ENCODE data around the gene SLC19A1.

SLC19A1 gene

GRCh38 chr21:45522381-45522780 is 19.9 kb downstream of the SLC19A1 start:
- peaks cover 2% of the 10 kb centered on the region for H3K4me1 Mint-ChIP-seq
- H3K9me3 Mint-ChIP-seq: peaks cover 22% of the 10 kb centered on the region
- peaks cover 55% of the 10 kb centered on the region for H3K36me3 Mint-ChIP-seq
- H3K27me3 Mint-ChIP-seq: no peaks in the 10 kb centered on the region
- ATAC-seq (ENCODE audit: low read depth) (no peak), DNase-seq (ENCODE audit: low spot score in 2 of 2) (no peak)
- no peak overlapping the region for H3K27ac Mint-ChIP-seq
- H3K4me3 Mint-ChIP-seq: no peak overlapping the region

- peaks cover 51% of the 10 kb centered on the region for H3K36me3 Mint-ChIP-seq
- ATAC-seq (ENCODE audit: low read depth): no peak
- peaks cover 2% of the 10 kb centered on the region for H3K4me1 Mint-ChIP-seq
- no peak for DNase-seq (ENCODE audit: low spot score in 2 of 2)
- no peaks in the 10 kb centered on the region for H3K27me3 Mint-ChIP-seq
- H3K9me3 Mint-ChIP-seq: peaks cover 22% of the 10 kb centered on the region
- no peak overlapping the region for H3K4me3 Mint-ChIP-seq
- H3K27ac Mint-ChIP-seq: no peak overlapping the region
Observed at GRCh38 chr21:45521241-45521640, 21.0 kb downstream of the SLC19A1 start.

GRCh38 chr21:45519182-45519581 is 23.1 kb downstream of the SLC19A1 start:
- Mint-ChIP-seq H3K4me1 (peaks cover 2% of the 10 kb centered on the region), H3K27ac (no peak overlapping the region), H3K9me3 (peaks cover 22% of the 10 kb centered on the region), H3K36me3 (peaks cover 51% of the 10 kb centered on the region), H3K27me3 (no peaks in the 10 kb centered on the region), H3K4me3 (no peak overlapping the region)
- DNase-seq (ENCODE audit: low spot score in 2 of 2) (no peak), ATAC-seq (ENCODE audit: low read depth) (no peak)

- no peak overlapping the region for H3K4me3 Mint-ChIP-seq
- no peak for ATAC-seq (ENCODE audit: low read depth)
- no peak for DNase-seq (ENCODE audit: low spot score in 2 of 2)
- no peaks in the 10 kb centered on the region for H3K27me3 Mint-ChIP-seq
- H3K9me3 Mint-ChIP-seq: peaks cover 22% of the 10 kb centered on the region
- H3K36me3 Mint-ChIP-seq: peaks cover 53% of the 10 kb centered on the region
- no peak overlapping the region for H3K27ac Mint-ChIP-seq
- H3K4me1 Mint-ChIP-seq: peaks cover 2% of the 10 kb centered on the region
Observed at GRCh38 chr21:45518742-45519141, 23.5 kb downstream of the SLC19A1 start.

GRCh38 chr21:45517249-45518065 is 24.8 kb downstream of the SLC19A1 start:
- H3K27me3 Mint-ChIP-seq: no peaks in the 10 kb centered on the region
- peaks cover 22% of the 10 kb centered on the region for H3K9me3 Mint-ChIP-seq
- H3K27ac Mint-ChIP-seq: no peak overlapping the region
- peaks cover 49% of the 10 kb centered on the region for H3K36me3 Mint-ChIP-seq
- H3K4me1 Mint-ChIP-seq: peaks cover under 1% of the 10 kb centered on the region
- H3K4me3 Mint-ChIP-seq: no peak overlapping the region
- peak; percentile 22 for ATAC-seq (ENCODE audit: low read depth)
- no peak for DNase-seq (ENCODE audit: low spot score in 2 of 2)

- Mint-ChIP-seq H3K4me3 (no peak overlapping the region), H3K4me1 (no peaks in the 10 kb centered on the region), H3K9me3 (peaks cover 21% of the 10 kb centered on the region), H3K36me3 (peaks cover 42% of the 10 kb centered on the region), H3K27ac (no peak overlapping the region), H3K27me3 (no peaks in the 10 kb centered on the region)
- no peak for ATAC-seq (ENCODE audit: low read depth)
- DNase-seq (ENCODE audit: low spot score in 2 of 2): no peak
Observed at GRCh38 chr21:45516671-45517151, 25.5 kb downstream of the SLC19A1 start.

- Mint-ChIP-seq H3K4me3 (no peak overlapping the region), H3K9me3 (peaks cover 21% of the 10 kb centered on the region), H3K36me3 (peaks cover 41% of the 10 kb centered on the region), H3K27ac (no peak overlapping the region), H3K27me3 (no peaks in the 10 kb centered on the region), H3K4me1 (no peaks in the 10 kb centered on the region)
- DNase-seq (ENCODE audit: low spot score in 2 of 2) (no peak), ATAC-seq (ENCODE audit: low read depth) (no peak)
Observed at GRCh38 chr21:45516071-45516670, 26.1 kb downstream of the SLC19A1 start.

GRCh38 chr21:45515241-45516061 is 26.8 kb downstream of the SLC19A1 start:
- H3K9me3 Mint-ChIP-seq: peaks cover 18% of the 10 kb centered on the region

GRCh38 chr21:45514311-45515021 is 27.8 kb downstream of the SLC19A1 start:
- no peak for DNase-seq (ENCODE audit: low spot score in 2 of 2)
- Mint-ChIP-seq H3K27ac (no peak overlapping the region), H3K4me1 (no peaks in the 10 kb centered on the region), H3K4me3 (no peak overlapping the region), H3K36me3 (peaks cover 25% of the 10 kb centered on the region), H3K9me3 (peaks cover 13% of the 10 kb centered on the region), H3K27me3 (no peaks in the 10 kb centered on the region)
- ATAC-seq (ENCODE audit: low read depth): no peak

More at GRCh38 chr21:45515241-45516061, 26.8 kb downstream of the SLC19A1 start:
- Mint-ChIP-seq H3K36me3 (peaks cover 35% of the 10 kb centered on the region), H3K4me1 (no peaks in the 10 kb centered on the region), H3K27me3 (no peaks in the 10 kb centered on the region), H3K4me3 (no peak overlapping the region), H3K27ac (no peak overlapping the region)
- ATAC-seq (ENCODE audit: low read depth) (no peak), DNase-seq (ENCODE audit: low spot score in 2 of 2) (no peak)

GRCh38 chr21:45513741-45514310 is 28.4 kb downstream of the SLC19A1 start:
- Mint-ChIP-seq H3K27ac (no peak overlapping the region), H3K4me1 (no peaks in the 10 kb centered on the region), H3K27me3 (no peaks in the 10 kb centered on the region), H3K4me3 (no peak overlapping the region), H3K9me3 (peaks cover 9% of the 10 kb centered on the region), H3K36me3 (peaks cover 20% of the 10 kb centered on the region)
- ATAC-seq (ENCODE audit: low read depth) (no peak), DNase-seq (ENCODE audit: low spot score in 2 of 2) (no peak)

GRCh38 chr21:45513003-45513717 is 29.1 kb downstream of the SLC19A1 start:
- H3K27me3 Mint-ChIP-seq: no peaks in the 10 kb centered on the region

GRCh38 chr21:45512626-45513002 is 29.6 kb downstream of the SLC19A1 start:
- Mint-ChIP-seq H3K4me1 (peaks cover 7% of the 10 kb centered on the region), H3K4me3 (no peak overlapping the region), H3K27ac (no peak overlapping the region), H3K36me3 (peaks cover 9% of the 10 kb centered on the region), H3K9me3 (no peaks in the 10 kb centered on the region), H3K27me3 (no peaks in the 10 kb centered on the region)
- ATAC-seq (ENCODE audit: low read depth): no peak
- no peak for DNase-seq (ENCODE audit: low spot score in 2 of 2)

More at GRCh38 chr21:45513003-45513717, 29.1 kb downstream of the SLC19A1 start:
- ATAC-seq (ENCODE audit: low read depth) (no peak), DNase-seq (ENCODE audit: low spot score in 2 of 2) (no peak)
- Mint-ChIP-seq H3K36me3 (peaks cover 14% of the 10 kb centered on the region), H3K4me1 (peaks cover 1% of the 10 kb centered on the region), H3K4me3 (no peak overlapping the region), H3K27ac (no peak overlapping the region), H3K9me3 (peaks cover 4% of the 10 kb centered on the region)
